ENCODE results near the gene RND3.
A peak's percentile ranks its signal among the peaks of the same experiment; 100 is the strongest.

The RND3 gene, protein sequence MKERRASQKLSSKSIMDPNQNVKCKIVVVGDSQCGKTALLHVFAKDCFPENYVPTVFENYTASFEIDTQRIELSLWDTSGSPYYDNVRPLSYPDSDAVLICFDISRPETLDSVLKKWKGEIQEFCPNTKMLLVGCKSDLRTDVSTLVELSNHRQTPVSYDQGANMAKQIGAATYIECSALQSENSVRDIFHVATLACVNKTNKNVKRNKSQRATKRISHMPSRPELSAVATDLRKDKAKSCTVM

DNA sequence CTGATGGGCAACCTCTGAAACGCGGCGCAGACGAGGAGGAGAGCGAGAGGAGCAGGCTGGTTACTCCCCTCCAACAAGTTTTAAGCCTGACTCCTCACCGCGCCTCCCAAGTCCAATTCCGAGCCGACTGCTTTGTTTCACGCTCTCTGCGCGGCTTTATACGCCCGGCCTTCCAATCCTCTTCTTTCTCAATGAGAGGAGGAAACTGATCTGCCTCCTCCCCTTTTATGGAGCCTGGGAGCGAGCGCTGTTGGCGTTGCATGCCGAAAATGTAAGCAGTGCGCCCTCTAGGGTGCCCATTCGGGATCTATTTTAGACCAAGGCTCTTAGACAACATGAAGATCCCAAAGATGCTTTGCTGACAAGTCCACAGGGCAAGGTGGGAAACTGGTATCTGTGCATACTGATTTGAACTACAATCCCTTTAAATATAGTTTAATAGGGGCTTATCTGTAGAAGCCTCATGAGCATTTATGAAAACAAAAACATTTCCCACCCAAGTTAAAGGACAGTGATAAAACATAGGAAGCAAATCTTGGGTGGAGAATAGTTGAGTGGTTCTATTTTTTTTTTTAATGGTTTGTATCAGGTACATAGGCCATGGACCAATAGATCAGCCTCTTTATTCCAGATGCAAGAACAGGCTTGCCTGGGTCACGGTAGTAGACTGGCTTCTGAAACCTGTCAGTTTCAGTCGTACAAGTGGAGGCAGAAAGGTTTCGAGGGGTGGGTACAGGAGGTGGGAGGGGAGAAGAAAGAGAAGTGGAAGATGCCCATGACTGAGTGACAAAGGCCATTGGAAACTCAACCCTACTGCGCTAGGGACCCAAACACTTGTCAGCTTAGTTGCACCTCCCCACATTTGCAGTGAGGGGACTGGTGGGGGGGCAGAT is at the start of gene RND3:
TSS of gene RND3 (minus strand) at position 131 of the 893 bp plus-strand sequence. CDS start 250 bp downstream, outside the sequence.
- DNase-seq (ENCODE audit: low read depth, low spot score), result peak; percentile 98

DNA sequence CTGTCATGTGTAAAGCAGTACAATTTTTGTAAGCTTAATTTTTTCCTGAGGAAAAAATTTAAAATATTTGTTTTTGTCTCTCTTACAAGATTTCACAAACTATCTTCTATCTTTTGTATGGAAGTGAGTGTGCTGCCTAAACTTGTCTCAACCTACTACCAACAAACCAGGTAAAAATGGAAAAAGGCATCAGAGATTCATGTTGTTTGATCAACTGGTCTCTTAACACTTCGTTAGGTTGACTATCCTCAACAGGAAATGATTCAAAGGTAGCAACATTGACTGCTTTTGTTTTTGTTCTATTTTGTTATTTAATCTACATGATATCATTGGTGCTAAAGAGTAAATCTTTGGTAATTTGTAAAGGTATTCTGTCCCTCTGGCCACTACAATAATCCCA is 47.7 kb upstream of the RND3 start:
- DNase-seq (ENCODE audit: low read depth, low spot score), result no peak

DNA sequence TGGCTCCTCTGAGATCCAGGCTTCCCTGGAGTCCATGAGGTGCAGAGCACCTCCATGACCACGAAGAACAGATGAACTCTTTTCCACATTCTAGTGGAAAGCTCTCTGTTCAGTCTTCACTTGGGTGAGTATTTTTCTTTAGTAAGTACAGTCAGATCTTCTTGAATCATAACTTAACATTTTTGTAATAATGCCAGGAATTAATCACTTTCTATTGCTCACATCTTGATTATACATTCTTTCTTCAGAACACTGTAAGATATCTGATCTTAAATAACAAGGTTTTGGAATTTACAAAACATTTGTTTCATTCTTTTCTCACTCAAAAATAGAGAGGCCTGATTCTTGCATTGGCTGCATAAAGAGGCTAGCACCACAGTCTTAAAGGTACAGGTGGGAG is 45.4 kb upstream of the RND3 start:
- no peak for DNase-seq (ENCODE audit: low read depth, low spot score)

DNA sequence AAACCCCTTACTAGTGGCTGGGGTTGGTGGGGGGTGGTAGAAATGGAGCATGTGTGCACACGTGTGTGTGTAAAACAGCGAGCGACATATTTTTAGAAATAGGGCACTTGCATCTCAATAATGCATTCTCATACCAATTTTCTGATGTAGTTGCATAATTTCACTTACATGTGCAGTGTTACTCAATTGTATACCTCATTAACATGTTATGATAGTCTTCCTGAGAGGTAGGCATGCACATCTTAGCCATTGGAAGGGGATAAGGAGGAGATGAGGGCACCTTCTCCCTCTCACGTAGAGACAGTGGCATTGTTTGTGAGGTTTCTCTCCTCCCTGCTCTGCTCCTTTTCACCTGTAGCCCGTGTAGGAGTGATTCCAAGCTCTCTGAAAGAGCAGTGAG is 44.6 kb upstream of the RND3 start:
- DNase-seq (ENCODE audit: low read depth, low spot score), result no peak

DNA sequence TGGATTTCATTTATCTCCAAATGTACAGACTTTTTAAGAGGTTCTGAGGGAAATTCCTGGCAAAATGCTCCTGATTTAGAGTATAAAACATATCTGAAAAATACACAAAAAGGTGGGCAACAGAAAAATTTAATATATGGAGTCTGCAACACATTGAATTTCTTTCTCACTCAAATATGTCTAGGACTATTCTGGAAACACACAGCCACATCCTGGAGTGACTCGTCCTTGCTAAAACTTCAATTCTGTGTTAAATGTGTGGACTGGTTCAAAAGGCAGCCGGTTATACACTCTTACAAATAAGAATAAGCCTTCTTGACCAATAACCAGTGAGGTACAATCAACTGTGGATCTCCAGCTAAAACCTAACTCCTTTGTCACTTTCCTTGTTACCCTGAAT is 44.1 kb upstream of the RND3 start:
- DNase-seq (ENCODE audit: low read depth, low spot score), result no peak

DNA sequence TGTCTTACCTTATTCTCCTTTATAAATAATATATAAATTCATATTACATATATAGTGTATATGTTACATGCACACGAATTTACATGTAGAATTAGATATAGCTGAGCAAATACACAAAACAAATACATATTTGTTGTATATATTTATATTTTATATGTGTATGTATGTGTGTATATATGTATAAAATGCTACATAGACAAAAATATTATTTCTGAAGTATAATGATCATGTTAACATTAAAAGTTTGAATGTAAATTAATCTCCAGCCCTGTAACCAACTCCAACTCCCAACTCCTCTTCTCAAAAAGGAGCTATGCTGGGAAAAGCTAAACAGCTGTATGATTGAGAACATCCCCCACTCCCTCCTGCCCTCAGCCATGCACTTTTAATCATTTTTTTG is 42.7 kb upstream of the RND3 start:
- no peak for DNase-seq (ENCODE audit: low read depth, low spot score)

DNA sequence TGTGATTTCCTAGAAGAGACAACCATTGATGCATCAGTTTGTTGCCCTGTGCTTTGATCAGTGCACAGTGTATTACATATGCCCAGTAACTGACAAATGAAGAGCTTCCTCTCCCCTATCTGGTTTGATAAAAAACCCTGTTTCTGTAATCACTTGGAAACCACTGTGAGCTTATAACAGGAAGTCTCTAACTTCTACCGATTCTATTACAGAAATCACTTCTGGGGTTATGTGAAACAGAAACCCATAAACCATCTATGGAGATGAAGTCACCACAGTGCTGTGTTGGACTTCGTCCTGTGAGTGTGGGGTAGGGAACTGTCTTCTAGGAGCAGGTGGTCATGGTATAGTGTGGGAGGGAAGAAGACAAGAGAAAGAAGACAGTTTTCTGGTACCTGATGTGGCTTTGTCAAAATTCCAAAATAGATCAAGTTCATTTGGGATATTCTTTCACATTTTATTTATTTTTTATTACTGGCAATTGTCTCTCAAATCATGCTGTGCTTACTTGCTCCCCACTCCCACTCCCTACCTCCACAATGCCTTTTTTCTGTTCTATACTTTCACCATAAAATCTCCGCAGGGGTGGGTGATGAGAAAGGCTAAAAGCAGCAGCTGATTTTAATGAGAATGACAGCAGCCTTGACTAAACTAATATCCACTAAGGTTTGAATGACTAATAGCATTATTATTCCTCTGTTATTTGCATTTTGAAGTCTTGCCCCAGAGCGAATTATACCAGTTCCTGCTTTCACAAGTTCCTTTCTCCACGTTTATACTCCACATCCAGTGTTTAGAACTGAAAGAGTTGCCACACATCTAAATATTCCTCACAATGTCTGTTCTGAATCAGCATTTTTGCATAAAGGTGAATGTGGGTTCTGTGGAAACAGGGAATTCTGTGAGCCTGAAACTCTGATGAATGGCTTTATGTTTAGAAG is 41.7 kb upstream of the RND3 start:
- DNase-seq (ENCODE audit: low read depth, low spot score), result no peak

DNA sequence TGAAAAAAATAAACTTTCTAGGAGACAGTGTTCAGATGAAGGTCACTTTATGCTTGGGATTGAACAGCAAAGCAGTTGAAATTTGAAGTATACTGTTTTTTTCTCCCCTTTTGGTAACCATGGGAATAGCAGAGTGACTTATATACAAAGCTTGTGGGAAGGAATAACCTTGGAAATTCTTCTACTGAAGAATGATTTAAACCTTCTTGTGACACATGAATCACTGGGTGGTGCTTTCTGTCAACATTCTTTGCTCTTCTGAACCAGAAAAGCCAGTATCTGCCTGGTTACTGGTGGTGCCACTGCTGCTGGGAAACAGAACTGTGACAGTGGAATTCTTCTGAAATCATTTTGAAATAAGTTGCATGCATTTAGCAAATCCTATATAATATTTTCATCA is 39.4 kb upstream of the RND3 start:
- DNase-seq (ENCODE audit: low read depth, low spot score), result peak; percentile 11

DNA sequence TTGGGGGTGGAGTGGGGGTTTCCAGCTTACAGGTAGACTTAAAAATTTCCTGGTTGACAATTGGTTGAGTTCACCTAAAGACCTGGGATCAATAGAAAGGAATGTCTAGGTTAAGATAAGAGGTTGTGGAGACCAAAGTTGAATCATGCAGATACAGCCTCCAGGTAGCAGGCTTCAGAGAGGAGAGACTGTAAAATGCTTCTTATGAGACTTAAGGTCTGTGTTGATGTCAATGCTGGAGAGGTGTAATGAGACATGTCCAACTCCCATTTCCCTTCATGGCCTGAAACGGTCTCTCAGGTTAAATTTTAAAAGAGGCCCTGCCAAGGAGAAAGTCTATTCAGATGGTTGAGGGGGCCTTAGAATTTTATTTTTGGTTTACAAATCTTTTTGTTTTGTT is 38.5 kb upstream of the RND3 start:
- DNase-seq (ENCODE audit: low read depth, low spot score), result no peak

DNA sequence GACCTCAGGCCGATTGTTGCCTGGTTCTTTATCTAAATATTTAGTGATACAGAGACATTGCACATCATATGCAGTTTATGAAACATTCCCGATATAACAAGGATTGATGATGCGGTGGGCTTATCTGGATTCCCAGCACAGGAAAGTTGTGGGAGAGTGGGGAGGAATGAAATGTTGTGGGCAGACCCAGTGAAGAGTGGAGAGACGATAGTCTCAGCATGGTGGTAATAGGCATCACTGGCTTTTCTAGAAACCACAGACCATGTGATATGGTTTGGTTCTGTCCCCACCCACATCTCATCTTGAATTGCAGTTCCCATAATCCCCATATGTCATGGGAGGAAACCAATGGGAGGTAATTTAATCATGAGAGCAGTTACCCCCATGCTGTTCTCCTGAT is 34.8 kb upstream of the RND3 start:
- no peak for DNase-seq (ENCODE audit: low read depth, low spot score)

DNA sequence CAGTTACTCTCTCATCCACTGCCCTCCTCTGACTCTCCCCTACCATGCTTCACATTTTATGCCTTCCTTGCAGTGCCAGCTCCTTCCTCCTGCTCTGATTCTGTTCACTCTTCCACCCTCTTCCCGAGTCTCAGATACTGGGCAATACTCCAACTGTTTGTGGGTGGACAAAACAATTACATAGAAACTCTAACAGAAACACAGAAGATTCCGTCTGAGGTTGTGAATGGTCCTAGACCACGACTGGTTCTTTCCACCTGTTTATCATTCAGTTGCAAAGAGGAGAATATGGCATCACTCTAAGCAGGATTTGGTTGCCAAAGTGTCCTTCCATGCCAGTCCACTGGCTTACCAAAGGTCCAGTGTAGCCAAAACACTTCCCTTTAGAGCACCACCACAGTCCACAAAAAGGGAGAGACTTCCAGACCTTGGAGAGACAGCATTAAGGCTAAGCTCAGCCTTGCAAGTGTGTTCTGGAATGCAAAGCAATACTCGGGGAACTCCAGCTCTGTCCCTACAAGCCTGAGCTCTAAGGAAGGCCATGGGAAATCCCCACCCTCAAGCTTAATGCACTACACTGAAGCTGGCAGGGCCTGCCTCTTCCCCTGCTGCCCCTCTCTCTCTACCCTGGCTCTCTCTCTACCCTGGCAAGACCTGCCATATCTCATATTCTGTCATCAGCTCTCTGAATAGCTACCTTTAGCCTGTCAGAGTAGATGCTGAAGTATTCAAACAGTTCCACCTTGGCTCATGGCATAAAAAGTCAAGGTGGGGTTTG is 33.6 kb upstream of the RND3 start:
- no peak for DNase-seq (ENCODE audit: low read depth, low spot score)

DNA sequence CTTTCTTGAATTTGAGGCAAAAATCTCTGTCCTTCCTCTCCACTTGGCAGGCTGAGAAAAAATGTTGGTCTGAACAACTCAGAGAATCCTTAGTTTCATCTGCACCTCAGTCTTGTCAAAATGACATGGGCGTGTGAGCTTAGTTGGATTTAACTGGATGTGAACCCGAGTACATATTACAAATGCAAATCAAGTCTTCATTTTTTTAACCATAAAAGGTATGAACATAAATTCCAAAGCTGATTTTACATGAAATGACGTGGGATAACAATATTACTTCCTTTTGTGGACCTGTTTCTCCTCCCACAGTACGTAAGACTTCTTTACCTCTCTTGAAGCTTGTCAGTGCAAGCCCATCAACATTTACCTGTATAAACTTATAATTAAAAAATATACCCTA is 32.6 kb upstream of the RND3 start:
- DNase-seq (ENCODE audit: low read depth, low spot score), result no peak

DNA sequence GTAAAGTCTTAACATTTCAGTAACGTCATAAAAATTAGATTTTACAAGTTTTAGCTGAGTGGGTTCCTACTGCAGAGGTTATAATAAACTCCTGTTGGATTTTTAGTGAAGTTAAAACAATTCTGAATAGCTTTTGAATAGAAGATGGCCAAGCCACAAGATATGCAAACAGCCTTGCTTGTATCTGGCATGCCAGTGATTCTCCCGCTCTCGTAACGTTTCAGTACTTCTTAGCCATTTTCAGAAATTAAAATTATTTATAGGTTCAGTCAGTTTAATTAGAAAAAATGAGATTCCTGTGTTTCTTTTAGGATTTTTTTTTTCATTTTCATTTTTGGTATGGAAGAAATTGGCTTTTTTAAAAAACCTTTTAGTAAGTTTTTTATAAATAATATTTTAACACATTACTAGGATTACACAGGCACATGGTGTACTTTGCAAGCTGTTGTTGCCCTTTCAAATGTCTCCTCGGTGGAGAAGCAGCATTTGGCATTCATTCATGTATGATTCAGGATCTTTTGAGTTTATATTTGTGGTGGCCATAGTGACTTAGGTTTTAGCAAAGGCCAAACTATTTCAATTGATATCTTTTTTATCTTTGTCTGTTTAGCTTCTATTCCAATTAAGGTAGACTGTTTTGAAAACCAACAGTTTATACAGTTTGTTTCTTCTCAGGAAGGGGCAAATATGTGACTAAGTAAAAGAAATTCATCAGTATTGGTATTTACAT is 30.6 kb upstream of the RND3 start:
- DNase-seq (ENCODE audit: low read depth, low spot score), result no peak

DNA sequence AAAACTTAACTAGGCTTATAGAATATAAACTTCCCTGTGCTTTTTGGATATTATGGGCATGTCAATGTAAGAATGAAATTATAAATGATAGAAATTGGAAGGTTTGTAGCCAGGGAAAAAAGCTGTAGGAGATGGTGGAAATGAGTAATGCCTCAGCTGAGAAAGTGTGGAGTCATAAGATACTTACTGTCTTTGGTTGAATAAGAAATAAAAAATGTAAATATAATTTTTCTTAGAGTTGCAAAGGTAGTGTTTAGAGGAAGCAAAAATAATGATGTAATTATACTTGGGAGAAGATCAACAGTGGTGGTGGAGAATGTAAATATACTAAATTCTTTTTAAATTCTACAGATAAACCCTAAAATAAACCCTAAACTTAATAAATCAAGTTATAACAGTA is 26.2 kb upstream of the RND3 start:
- DNase-seq (ENCODE audit: low read depth, low spot score), result no peak

DNA sequence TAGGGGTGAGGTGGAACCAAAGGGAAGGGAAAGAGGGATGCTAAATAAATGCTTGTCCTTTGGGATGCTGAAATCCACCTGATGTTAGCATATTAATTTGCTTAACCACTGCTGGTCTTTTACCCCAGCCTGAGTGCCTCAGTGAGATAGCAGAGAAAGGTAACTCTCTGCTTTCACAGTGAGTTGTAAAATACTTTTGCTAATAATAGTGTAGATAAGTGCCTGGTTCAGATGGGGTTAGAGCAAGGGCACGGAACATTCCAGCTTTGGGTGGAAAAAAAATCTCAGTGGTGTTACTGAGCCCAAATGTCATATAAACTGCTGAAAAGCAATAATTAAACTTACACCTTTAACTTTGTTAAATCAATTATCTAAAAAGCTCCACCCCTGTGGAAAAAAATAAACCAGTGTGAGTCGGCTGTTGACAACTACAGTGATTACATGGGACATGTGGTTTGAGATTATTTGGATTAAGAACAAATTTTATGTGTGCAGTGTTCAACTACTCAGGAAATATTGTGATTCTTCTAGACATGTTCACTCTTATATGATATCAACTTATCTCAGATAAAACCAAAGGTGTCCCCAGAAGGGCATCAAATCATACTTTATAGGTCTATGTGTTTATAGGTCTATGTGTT is 21.1 kb upstream of the RND3 start:
- no peak for DNase-seq (ENCODE audit: low read depth, low spot score)

DNA sequence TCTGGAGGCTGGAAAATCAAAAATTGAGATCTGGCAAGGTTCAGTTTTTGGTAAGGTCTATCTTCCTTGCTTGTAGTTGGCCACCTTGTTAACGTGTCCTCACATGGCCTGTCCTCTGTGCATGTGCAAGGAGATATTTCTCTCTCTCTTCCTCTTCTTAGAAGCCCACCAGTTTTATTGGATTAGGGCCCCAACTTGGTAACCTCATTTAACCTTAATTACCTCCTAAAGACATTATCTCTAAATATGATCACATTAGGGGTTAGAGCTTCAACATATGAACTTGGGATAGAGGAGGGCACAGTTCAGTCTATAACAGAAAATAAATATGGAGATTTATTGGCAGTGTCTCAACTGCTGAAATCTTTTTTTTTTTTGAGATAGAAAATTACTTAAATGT is 19.6 kb upstream of the RND3 start:
- DNase-seq (ENCODE audit: low read depth, low spot score), result no peak

DNA sequence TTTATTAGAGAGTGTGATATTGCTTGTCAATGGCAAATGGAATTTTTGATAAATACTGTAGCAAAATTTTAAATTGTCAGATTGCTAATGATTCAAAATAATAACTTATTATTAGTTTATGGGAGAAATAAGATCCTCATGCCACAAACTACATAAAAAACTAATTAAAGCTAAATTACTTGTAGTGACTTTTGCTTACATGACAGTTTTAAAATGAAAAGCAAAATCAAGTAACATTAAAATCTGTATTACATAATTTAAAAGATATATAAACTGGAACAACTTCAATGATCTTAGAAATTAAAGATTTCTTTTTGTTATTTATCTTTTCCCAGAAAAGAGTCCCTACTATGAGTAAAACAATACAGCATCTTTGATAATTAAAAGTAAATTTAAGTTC is 17.7 kb upstream of the RND3 start:
- DNase-seq (ENCODE audit: low read depth, low spot score), result no peak

DNA sequence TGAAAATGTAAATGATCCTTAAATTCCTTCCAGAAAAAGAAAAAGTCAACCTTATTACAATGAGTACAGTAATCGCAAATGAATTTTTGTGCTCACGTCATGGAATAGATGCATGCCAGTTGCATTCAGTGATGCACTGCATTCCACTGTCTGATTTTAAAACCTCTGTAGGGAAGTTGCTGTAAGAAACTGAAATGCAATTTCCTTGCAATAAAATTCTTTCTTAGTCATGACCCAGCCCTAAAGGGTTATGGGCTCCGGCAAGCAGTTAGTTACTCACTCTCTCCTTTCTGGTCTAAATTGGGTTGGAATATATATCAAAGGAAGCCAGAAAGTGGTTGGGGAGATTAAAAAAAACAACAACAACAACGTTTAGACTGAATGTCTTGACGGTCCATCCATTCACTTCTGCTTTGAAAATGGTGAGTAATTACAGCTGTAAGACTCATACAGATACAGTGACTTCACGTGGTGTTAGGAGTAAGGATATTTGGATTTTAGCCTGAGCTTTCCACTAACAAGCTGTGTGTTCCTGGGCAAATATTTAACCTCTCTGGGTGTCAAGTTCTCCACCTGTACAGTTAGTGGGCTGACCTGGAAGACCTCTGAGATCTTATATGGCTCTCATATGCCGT is 8.6 kb upstream of the RND3 start:
- no peak for DNase-seq (ENCODE audit: low read depth, low spot score)

DNA sequence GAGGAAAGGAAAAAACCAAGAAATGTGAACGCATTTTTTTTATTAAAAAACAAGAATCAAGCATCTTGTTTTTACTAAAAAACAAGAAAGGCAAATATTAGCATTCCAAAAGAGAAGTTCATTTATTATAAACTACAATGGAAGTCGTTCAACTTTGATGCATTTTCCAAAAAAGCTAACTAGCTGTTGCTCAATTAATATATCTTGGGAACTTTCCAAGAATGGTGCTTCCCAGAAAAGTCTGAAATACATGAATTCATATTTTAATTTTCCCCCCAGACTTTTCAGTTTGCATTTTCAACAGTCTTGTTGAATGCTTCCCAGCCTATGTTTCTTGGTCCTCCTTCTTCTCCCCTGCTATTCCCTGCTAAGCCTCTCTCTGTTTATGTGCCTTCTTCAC is 7.5 kb upstream of the RND3 start:
- no peak for DNase-seq (ENCODE audit: low read depth, low spot score)

Data from ELF-1 (cell line).